Parathyroid adenoma (tissue), 2 donors: ENCODE measurements around the gene ELANE.

ENCODE experiments used
- H2AFZ ChIP-seq: fragments of 300-600 bp; sonication (generic); one replicate; pipeline ENCODE4 v1.7.0; 2017; ENCODE audit warnings: antibody characterized with exemption, mild to moderate bottlenecking
- H3K27ac ChIP-seq: fragments of 300-600 bp; sonication (generic); one replicate; pipeline ENCODE4 v1.7.0; 2017
- H3K27me3 ChIP-seq: fragments of 300-600 bp; sonication (generic); one replicate; pipeline ENCODE4 v1.7.0; 2017; ENCODE audit warnings: low read length; ENCODE audit not compliant: control insufficient read depth, insufficient read depth
- H3K36me3 ChIP-seq: fragments of 300-600 bp; sonication (generic); one replicate; pipeline ENCODE4 v1.7.0; 2017; ENCODE audit warnings: low read length; ENCODE audit not compliant: control insufficient read depth, insufficient read depth
- H3K4me1 ChIP-seq: fragments of 300-600 bp; sonication (generic); one replicate; pipeline ENCODE4 v1.7.0; 2017; ENCODE audit warnings: control low read depth
- H3K4me2 ChIP-seq: fragments of 300-600 bp; sonication (generic); one replicate; pipeline ENCODE4 v1.7.0; 2017; ENCODE audit warnings: low read length
- H3K4me3 ChIP-seq: fragments of 300-600 bp; sonication (generic); one replicate; pipeline ENCODE4 v1.7.0; 2017; ENCODE audit warnings: low read depth, low read length
- H3K79me2 ChIP-seq: fragments of 300-600 bp; sonication (generic); one replicate; pipeline ENCODE4 v1.7.0; 2017; ENCODE audit warnings: control low read depth
- H3K9ac ChIP-seq: fragments of 300-600 bp; sonication (generic); one replicate; pipeline ENCODE4 v1.7.0; 2017; ENCODE audit warnings: mild to moderate bottlenecking
- H3K9me3 ChIP-seq: fragments of 300-600 bp; sonication (generic); one replicate; pipeline ENCODE4 v1.7.0; 2017; ENCODE audit warnings: low read length; ENCODE audit not compliant: control insufficient read depth
- TF ChIP-seq, protein P1 (sequence below): fragments of 300-600 bp; sonication (generic); IDR thresholded peaks from one replicate; pipeline ENCODE4 v1.7.0; 2017; ENCODE audit warnings: antibody characterized with exemption, mild to moderate bottlenecking
- donor health status: primary hyperparathyroidism.

ELANE gene

DNA sequence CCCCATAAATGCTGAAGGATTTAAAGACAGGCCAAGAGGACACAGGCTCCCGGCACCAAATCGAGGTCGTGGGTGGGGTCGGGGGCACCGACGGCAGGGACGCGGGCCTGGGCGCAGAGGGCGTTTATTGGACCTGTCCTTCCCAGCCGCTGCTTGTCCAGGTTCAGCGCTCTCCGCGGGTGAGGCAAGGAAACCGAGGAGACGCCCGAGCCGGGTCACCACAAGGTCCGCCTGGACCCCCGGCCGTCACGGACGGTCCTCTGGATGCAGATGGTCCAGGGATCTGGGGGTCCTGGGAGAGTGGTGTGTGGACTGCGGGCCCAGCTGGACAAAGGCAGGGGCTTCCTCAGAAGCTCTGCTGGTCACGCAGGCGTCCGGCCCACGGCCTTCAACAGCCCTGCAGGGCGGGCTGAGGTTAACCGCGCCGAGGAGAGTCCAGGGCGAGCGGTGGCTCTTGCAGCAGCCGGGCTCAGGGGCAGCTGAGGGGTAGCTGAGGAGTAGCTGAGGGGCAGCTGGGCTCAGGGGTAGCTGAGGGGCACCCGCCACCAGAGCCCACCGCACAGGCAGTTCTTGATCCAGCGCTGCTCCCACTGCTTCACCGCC, 15.9 kb downstream of the ELANE start:
- TF ChIP-seq, protein P1, sequence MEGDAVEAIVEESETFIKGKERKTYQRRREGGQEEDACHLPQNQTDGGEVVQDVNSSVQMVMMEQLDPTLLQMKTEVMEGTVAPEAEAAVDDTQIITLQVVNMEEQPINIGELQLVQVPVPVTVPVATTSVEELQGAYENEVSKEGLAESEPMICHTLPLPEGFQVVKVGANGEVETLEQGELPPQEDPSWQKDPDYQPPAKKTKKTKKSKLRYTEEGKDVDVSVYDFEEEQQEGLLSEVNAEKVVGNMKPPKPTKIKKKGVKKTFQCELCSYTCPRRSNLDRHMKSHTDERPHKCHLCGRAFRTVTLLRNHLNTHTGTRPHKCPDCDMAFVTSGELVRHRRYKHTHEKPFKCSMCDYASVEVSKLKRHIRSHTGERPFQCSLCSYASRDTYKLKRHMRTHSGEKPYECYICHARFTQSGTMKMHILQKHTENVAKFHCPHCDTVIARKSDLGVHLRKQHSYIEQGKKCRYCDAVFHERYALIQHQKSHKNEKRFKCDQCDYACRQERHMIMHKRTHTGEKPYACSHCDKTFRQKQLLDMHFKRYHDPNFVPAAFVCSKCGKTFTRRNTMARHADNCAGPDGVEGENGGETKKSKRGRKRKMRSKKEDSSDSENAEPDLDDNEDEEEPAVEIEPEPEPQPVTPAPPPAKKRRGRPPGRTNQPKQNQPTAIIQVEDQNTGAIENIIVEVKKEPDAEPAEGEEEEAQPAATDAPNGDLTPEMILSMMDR: no peak
- Histone ChIP-seq H3K4me1 (no peaks in the 10 kb centered on the region), H3K9me3 (no peaks in the 10 kb centered on the region), H3K79me2 (no peaks in the 10 kb centered on the region), H2AFZ (no peak overlapping the region), H3K36me3 (no peaks in the 10 kb centered on the region), H3K9ac (no peak overlapping the region), H3K27ac (no peak overlapping the region), H3K4me2 (no peak overlapping the region), H3K4me3 (no peak overlapping the region), H3K27me3 (no peaks in the 10 kb centered on the region)

DNA sequence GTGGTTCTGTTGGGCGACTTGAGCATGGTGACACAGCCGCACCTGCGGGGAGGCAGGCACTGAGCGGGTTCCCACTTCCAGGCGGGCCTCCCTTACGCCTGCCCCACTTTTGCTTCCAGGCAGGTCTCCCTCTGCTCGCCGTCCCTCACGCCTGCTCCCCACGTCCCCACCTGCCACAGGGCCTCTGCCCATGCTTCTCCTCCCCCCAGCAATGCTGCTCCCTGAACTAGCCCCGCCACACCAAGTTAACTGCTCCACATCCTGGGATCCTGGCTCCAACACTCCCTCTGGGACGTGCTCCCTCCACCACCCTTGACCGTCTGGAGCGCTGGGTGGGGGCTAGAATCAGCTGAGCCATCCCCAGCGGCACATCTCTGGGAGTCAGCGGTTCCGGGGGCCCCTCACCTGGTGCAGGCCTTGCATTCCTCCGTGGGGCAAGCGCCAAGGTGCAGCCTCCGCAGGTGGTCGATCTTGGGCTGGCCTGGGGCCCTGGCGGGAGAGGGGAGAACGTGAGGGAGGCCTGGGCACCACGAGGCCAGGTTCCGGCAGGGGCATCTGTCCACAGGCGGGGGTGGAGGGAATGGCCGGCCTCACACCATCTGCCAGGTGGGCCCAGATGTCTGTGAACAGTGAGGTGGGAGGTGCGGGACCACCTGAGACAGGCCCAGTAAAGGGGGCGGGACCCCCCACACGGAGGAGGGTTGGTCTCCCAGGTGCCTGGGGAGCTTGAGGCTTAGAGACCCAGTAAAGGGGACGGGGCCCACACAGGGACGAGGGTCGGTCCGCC, 16.5 kb downstream of the ELANE start:
- H2AFZ ChIP-seq: no peak overlapping the region
- no peak overlapping the region for H3K4me2 ChIP-seq
- H3K27ac ChIP-seq: no peak overlapping the region
- no peaks in the 10 kb centered on the region for H3K79me2 ChIP-seq
- no peak overlapping the region for H3K4me3 ChIP-seq
- H3K9ac ChIP-seq: no peak overlapping the region
- no peaks in the 10 kb centered on the region for H3K36me3 ChIP-seq
- no peaks in the 10 kb centered on the region for H3K4me1 ChIP-seq
- H3K27me3 ChIP-seq: no peaks in the 10 kb centered on the region
- TF ChIP-seq, protein P1: no peak
- no peaks in the 10 kb centered on the region for H3K9me3 ChIP-seq

- no peaks in the 10 kb centered on the region for H3K36me3 ChIP-seq
- H3K27ac ChIP-seq: no peak overlapping the region
- H3K4me1 ChIP-seq: no peaks in the 10 kb centered on the region
These were observed 17.4 kb downstream of the ELANE start for GRCh38 chr19:869245-870177.

GRCh38 chr19:870314-870713, 18.2 kb downstream of the ELANE start:
- TF ChIP-seq, protein P1: no peak
- Histone ChIP-seq H3K79me2 (no peaks in the 10 kb centered on the region), H3K9me3 (no peaks in the 10 kb centered on the region), H3K36me3 (no peaks in the 10 kb centered on the region), H3K27me3 (no peaks in the 10 kb centered on the region), H3K9ac (no peak overlapping the region), H3K4me1 (no peaks in the 10 kb centered on the region), H2AFZ (no peak overlapping the region), H3K4me2 (no peak overlapping the region), H3K27ac (no peak overlapping the region), H3K4me3 (no peak overlapping the region)

More at GRCh38 chr19:869245-870177, 17.4 kb downstream of the ELANE start:
- Histone ChIP-seq H3K27me3 (no peaks in the 10 kb centered on the region), H3K4me2 (no peak overlapping the region), H3K9me3 (no peaks in the 10 kb centered on the region), H3K9ac (no peak overlapping the region), H3K79me2 (no peaks in the 10 kb centered on the region), H3K4me3 (no peak overlapping the region), H2AFZ (no peak overlapping the region)
- TF ChIP-seq, protein P1: no peak
